Endometrial microvascular endothelial cells (primary cell): Measurements from ENCODE around the gene ZG16B. TPM values are rescaled to one million over a fixed set of nuclear protein-coding genes. Genes with fewer than 3 reads are reported as not detected.

Source experiments
- in situ Hi-C: cut with HindIII; loops from 2 replicates; pipeline ENCODE4 v1.10.0; 2017; ENCODE audit warnings: low sequenced_read_pairs, low pct_unique_long_range_greater_than_20kb; ENCODE audit errors: inconsistent ontology term
- total RNA-seq: library from RNA; depleted of rRNA; stranded (reverse); fragments of >200 nt; gene quantifications from one replicate; pipeline ENCODE4 v1.2.3, GENCODE V29; 2015; ENCODE audit errors: inconsistent ontology term

ZG16B gene
- total RNA-seq = not detected

DNA sequence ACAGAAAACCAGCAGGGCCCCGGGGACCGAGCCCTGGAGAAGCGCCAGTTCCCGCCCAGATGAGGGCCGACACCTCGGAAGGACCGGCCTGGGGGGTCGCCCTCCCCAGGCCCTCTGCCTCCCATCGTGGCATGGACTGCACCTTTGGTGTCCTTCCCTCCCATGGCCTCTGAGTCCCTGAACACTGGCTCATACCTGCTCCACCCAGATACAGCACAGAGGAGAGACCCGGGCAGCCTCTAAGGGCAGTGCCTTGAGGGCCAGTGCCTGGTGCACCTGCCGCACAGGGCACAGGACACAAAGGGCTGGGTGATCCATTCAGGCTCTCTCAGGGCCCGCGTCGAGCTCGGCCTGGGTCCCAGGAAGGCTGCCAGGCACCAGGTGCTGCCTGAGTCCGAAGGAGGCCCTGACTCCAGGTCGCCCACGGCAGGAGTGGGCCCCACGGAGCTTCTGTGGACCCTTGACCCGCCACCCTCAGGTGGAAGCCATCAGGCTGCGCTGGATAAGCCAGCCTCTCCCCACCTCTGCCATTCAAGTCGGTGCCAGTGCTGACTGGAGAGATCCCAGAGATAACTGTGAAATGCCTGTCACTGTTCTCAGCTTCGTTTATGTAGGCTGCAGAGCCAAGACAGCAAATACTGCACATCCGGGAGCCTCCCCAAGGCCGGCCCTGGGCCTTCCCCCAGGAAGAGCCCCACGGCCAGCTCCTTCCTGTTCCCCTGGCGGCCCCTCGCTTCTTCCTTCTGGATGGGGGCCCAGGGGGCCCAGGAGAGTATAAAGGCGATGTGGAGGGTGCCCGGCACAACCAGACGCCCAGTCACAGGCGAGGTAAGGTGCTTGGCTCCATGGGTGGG, at the start of gene ZG16B:
Gene ZG16B (plus strand): TSS at position 803 of the 854 bp plus-strand sequence. CDS start 139 bp downstream, outside the sequence.
- in situ Hi-C loops = no loop called here

DNA sequence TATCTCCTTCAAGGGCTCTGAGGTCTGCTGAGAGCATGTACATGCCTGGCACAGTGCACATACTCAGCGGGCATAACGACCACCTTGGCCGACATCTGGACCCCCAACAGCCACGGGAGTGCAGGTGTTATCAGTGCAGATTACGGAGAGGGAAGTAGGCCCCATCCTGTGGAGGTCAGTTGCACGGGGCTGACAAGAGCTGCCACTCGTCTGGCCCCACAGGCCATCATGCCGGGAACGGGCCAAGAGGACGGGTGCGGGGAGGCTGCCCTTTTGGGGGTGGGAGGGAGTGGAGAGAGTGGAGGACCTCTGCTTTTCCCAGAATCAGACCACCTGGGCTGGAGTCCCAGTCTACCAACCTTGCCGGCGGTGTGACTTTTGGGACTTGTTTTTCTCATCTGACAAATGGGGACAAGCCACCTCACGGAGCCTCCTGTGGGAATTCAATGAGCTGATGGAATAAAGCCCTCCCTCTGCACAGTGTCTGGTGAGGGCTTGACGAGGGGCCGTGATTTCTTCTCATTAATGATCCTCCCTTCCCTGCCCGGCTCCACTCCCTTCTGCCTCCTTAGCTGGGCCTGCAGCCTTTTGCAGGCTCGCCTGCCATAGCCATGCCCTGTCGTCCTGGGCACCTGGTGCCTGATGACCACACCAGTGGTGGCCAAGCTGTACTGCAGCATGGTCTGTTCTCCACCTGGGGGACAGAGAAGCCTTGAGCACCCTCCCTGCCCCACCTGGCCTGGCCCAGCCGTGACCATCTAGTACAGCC, 47.3 kb upstream of the ZG16B start:
- in situ Hi-C loops = no loop called here

GRCh38 chr16:2783581-2784357, 46.3 kb upstream of the ZG16B start:
- in situ Hi-C loops = no loop called here

GRCh38 chr16:2784358-2785100, 45.6 kb upstream of the ZG16B start:
- in situ Hi-C loops = no loop called here

DNA sequence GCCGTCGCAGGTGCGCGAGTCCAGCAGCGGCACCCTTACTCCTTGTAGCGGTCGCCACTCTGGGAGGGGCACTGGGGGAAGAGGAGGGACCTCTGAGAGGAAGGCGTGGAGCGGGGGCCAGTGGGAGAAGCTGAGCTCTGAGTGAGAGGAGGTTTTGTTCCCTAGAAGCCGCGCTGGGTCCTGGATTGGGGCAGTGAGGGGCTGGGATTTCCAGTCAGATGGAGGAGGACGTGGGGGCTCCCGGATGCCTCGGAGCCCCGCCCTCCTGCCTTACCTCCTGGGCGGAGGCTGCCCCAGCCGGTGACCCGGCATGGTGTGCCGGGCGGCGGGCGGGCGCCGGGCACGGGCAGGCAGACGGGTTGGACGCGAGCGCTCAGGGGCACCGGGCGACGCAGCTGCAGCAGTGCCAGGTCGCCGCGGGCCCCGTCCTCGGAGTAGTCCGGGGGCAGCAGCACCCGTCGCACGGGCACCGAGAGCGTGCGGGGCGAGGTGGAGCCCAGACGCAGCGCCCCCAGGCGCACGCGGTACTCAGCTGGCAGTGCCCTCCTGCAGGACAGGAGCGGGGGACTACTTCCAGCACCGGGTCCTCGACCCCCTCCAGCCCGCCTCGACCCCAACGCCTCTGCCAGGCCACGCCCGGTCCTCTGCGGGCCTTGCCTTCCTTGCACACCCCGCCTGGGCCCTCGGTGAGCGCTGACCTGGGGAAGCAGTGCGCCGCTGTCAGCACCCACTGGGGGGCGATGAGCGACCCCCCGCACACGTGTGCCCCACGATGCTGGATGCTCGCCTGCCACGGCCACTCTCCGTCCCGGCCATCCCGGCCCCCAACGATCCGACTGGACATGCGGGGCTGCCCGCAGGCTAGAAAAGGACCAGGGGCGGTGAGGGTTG, 44.8 kb upstream of the ZG16B start:
- in situ Hi-C loops = no loop called here

GRCh38 chr16:2786061-2786825, 43.9 kb upstream of the ZG16B start:
- in situ Hi-C loops = no loop called here

- in situ Hi-C loops = no loop called here
These were observed 43.3 kb upstream of the ZG16B start for GRCh38 chr16:2786826-2787151.

DNA sequence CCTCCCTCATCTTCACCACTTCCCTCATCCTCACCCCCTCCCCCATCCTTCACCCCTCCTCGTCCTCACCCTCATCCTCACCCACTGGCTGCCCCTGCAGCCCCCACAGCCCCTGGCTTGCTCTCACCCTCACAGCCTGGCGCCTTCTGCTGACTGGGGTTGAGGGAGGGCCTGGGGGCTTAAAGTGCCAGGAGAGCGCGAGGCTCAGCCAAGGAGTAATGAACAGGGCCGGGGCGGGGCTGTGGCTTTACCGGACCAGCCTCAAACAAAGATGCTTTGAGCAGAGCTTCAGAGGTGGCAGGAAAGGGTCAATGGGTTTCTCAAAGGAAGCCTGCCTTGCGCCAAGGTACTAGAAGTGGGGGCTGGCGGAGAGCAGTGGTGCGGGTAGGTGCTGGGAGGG, 42.7 kb upstream of the ZG16B start, which contains the start of gene PRSS33:
Gene PRSS33 (minus strand): TSS at position 155 of the 400 bp plus-strand sequence. CDS start 1,013 bp downstream, outside the sequence.
- in situ Hi-C loops = no loop called here

GRCh38 chr16:2787961-2788360, 42.1 kb upstream of the ZG16B start:
- in situ Hi-C loops = no loop called here

DNA sequence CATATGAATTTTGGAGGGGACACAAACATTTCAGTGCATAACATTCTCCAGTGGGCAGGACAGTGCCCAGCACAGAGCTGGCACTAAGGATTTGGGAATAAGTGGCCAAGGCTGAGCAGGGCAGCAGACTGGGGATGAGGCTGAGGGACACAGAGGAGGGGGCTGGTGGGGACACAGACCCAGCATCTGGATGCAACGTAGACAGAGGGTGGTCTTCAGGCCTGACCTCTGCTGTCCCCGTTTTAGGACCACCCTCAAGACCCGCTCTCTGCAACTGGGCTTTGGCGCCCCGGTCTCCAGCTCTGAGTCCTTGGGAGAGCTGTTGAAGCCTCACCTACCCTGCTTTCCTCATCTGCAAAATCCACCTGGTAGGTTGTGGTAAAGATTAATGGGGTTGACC, 39.5 kb upstream of the ZG16B start:
- in situ Hi-C loops = no loop called here

GRCh38 chr16:2791174-2791573, 38.9 kb upstream of the ZG16B start:
- in situ Hi-C loops = no loop called here

DNA sequence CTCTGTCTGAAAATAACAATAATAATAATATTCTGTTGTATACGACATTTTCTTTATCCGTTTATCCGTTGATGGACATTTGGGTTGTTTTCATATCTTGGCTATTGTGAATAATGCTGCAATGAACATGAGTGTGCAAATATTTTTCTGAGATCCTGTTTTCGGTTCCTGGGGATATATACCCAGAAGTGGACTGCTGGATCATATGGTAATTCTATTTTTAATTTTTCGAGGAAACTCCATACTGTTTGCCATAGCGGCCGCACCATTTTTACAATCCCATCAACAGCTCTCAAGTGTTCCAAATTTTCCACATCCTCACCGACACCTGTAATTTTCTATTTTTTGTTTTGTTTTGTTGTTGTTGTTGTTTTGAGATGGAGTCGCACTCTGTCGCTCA, 37.2 kb upstream of the ZG16B start:
- in situ Hi-C loops = no loop called here

- in situ Hi-C loops = no loop called here
These were observed 34.5 kb upstream of the ZG16B start for GRCh38 chr16:2795395-2796143.

DNA sequence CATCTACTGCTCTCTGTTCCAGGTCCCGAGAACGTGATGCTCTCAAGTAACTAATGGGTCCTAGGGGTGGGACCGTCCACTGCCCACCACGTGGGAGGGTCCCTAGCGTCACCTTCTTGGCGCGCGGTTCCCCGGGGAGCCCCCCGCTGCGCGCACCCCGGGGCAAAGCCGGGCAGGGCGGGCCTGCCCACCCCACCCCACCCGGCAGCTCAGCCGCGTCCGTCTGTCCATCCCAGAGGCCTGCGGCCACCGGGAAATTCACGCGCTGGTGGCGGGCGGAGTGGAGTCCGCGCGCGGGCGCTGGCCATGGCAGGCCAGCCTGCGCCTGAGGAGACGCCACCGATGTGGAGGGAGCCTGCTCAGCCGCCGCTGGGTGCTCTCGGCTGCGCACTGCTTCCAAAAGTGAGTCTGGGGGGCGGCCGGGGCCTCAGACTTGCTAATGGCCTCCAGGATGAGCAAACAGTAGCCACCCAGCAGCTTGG, 31.3 kb upstream of the ZG16B start:
- in situ Hi-C loops = no loop called here

GRCh38 chr16:2799205-2799858, 30.8 kb upstream of the ZG16B start:
- in situ Hi-C loops = no loop called here

DNA sequence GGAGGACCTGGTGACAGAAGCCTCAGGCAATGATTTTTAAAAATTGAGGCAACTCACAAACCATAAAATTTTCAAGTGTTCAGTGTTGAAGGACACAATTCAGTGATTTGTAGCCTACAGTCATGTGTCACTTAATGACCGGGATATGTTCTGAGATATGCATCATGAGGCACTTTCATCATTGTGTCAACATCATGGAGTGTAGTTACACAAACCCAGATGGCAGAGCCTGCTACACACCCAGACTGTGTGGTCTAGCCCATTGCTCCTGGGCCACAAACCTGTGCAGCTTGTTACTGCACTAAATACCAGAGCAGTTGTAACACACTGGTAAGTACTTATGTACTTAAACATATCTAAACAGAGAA, 30.3 kb upstream of the ZG16B start:
- in situ Hi-C loops = no loop called here
